Activated effector memory CD4-positive, alpha-beta T cell treated with anti-CD3 and anti-CD28 coated beads, Interleukin-2, amount 50 U/mL, for 16 hours (primary cell): ENCODE data around the gene USHBP1.

Experiments used
- DNase-seq: peaks from one replicate; pipeline ENCODE4 v3.0.0-alpha.2; 2020

Gene USHBP1

DNA sequence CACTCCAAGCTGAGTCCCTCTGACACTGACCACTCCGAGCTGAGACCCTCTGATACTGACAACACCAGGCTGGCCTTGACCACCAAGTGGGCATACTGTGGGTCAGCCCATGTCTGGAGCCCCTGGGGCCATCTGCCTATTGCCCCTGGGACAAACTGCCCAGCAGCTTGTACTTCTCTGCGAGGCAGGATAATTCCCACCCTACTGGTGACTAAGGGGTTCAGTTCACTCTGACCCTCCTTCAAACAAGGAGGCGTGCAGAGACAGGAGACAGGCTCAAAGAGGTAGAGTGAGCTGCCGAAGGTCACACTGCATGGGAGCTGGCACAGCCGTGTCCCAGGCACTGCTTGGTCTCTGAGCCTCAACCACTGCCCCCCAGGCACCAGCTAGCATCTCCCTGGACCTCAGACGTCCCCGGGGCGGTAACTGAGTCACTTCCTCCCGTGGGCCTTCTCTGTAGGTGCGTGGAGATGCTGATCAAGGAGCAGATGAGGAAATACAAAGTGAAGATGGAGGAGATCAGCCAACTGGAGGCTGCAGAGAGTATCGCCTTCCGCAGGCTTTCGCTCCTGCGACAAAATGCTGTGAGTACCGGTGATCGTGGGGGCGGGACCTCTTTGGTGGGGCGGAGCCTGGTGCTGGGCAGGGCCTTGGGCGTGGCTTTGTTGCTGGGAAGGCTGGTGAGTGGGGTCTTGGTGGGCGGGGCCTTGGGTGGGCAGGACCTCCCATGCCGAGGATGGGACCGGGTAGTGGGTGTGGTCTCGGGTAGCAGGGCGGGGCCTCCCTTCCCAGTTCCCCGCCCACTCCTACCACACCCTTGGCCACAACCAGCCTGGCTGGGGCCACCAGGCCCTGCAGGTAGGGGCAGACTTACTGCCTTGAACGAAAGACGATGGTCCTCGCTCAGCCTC is 55.2 kb downstream of the USHBP1 start:
- DNase-seq = peak; percentile 73

DNA sequence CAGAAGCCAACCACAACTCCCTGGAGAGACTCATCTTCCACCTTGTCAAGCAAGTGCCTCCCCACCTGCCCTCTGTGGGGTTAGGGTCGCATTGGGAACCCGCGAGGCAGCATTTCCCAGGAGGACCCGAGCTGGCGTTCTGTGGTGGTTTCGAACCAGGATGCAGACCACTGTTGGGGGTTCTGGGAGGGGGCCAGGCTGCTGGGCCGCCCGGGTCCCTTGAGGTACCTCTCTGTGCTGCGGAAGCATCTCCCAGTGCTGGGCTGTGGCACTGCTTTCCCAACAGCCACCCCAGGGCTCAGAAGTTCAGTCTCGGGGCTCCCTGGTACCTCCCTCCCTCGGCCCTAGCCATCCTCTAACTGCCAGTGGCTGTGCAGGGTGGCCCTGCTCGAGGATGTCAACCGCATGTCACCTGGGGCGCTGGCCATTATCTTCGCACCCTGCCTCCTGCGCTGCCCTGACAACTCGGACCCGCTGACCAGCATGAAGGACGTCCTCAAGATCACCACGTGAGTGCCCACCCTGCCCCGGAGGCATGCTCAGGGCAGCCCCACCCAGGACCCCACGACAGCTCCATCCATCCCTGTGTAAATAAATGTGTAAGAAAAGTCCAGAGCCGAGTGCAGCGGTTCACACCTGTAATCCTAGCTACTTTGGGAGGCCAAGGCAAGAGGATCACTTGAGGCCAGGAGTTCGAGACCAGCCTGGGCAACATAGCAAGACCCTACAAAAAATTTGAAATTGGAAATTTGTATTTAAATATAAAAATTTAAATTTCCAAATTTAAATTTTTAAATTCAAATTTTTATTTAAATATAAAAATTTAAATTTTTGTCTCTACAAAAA is 57.6 kb downstream of the USHBP1 start:
- no peak for DNase-seq

DNA sequence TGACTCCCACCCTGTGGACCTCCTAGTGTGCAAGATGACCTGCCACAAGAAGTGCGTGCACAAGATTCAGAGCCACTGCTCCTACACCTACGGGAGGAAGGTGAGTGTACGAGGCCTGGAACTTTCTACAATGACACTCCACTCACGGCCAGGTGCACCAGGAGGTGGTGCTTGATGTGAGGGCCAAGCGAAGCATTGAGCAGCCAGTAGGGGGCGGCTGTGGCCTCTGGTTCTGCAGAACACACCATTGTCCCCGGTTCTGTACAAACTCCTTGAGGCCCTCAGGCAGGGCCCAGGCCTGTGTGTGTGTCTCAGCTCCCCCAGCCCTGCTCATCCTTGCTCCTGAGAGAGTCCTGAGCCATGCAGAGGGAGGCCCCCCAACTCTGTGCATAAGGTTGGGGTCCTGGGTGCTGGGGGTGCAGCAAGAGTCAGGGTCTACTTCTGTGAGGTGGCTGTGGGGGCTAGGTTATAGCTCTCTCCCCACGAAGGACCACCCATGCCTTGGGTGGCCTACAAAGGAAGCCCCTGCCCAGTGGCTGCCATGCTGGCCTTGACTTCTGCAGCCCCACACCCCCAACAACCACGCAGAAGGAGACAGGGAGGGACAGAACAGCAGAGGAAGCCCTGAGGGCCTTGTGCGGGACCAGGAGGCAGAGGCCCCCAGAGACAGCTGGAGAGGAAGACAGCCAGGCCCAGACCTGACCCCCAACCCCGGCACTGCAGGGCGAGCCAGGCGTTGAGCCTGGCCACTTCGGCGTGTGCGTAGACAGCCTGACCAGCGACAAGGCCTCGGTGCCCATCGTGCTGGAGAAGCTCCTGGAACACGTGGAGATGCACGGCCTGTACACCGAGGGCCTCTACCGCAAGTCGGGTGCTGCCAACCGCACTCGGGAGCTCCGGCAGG is 59.1 kb downstream of the USHBP1 start:
- peak; percentile 84 for DNase-seq

DNA sequence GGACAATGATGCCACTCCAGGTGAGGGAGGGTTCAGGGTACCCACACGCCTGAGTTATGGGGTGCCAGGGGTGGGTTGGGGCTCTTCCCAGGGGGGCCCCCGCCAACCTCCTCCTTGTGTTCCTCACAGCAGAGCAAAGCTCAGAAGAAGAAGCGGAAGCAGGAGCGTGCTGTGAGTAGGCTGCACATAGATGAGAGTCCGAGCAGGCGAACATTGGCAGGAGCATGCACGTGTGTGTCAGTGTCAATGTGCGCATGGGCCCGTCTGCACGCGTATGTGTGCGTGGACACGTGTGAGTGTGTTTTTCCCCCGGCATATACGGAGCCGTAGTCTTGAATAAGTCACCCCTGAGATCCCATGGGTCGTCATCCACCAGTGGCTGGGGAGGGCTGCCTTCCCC is 61.8 kb downstream of the USHBP1 start:
- DNase-seq = no peak

DNA sequence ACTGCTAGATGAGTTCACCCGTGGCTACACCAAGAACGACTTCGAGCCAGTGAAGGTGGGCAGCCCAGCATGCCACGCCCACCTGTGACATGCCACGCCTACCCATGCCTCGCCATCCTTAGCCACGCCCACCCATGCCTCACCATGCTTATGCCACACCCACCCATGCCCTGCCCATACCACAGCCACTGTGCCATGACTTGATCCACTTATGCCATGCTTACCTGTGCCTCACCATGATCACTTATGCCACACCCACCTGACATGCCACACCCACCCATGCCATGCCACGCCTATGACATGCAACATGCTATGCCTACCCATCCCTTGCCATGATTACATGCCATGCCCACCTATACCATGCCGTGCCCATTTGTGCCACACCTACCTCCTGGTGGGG is 62.3 kb downstream of the USHBP1 start:
- DNase-seq = peak; percentile 70

DNA sequence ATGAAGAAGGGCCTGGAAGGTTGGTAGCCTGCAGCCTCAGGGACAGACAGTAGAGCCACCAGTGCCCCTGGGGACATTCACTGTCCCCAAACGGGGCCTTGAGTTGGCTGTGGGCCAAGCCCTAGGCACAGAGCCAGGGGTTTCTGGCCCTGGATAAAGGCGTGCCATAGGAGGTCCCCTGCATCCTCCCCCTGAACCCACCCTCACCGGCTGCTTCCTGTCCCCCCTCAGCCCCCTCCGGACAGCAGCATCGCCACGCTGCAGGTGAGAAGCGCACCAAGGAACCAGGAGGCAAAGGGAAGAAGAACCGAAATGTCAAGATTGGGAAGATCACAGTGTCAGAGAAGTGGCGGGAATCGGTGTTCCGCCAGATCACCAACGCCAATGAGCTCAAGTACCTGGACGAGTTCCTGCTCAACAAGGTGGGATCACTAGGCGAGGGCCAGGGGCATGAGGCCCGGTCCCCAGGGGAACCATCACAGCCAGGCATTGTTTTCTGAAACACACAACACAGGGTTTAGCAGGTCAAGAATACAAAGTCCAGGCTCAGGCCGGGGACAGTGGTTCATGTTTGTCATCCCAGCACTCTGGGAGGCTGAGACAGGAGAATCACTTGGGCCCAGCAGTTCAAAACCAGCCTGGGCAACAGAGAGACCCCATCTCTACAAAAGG is 64.0 kb downstream of the USHBP1 start:
- DNase-seq = no peak
